ENCODE results near the gene RFX3.

GRCh38 chr9:3179711-3180110 lies 346.1 kb downstream of the RFX3 start:
- TF ChIP-seq ZNF174 (tag by site-specific recombination; IDR thresholded peaks at IDR 0.05) (no peak), ZSCAN5A (tag by site-specific recombination; IDR thresholded peaks at IDR 0.05) (no peak), CTCF (tag by site-specific recombination; IDR thresholded peaks at IDR 0.05) (no peak), REPIN1 (tag by site-specific recombination; IDR thresholded peaks at IDR 0.05; ENCODE audit: low read depth) (no peak), AEBP2 (tag by site-specific recombination; IDR thresholded peaks at IDR 0.05; ENCODE audit: borderline replicate concordance) (no peak), ZNF76 (tag by site-specific recombination; IDR thresholded peaks at IDR 0.05; ENCODE audit: borderline replicate concordance, low read depth) (no peak), MZF1 (tag by site-specific recombination; IDR thresholded peaks at IDR 0.05; ENCODE audit: borderline replicate concordance) (no peak), ZBTB48 (tag by site-specific recombination; IDR thresholded peaks at IDR 0.05) (no peak), KLF10 (tag by site-specific recombination; IDR thresholded peaks at IDR 0.05) (no peak)
